ENCODE results near the gene PRKAG1.

Gene PRKAG1

DNA sequence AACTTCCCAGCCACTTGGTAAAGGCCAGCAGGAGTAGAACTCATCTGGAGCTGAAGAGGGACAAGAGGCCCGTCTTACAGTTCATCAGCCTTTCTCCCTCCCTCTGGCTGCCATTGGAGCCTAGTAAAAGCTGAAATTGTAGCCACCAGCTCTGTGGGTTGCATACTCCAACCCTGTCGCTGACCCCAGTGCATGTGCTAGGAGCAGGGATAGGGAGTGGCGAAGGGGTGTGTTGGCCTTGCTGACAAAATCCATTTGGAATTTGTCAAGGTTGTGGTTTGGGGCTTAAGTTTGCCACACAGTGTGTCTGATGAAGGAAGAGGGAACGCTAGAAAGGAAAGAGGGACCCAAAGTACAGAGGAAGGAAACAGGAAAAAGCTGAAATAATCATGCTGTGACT lies 57.2 kb downstream of the PRKAG1 start:
- no peak for DNase-seq

DNA sequence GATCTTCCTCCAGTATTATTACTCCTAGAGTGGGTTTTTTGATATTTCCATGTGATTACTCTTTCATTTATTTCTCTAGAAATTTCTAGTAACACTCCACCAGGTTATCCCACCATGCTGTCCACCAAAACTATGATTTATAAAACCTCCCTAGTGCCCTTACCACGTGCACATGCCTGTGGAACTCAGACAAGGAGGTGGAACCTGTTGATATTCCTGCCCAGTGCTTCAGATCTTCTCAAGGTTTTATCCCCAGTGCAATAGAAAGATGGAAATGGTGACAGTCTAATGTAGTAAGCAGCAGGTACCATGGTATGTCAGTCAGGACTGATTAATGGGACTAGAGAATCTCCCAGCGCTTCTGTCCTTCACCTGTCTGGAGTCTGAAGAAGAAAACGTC lies 57.7 kb downstream of the PRKAG1 start:
- no peak for DNase-seq

DNA sequence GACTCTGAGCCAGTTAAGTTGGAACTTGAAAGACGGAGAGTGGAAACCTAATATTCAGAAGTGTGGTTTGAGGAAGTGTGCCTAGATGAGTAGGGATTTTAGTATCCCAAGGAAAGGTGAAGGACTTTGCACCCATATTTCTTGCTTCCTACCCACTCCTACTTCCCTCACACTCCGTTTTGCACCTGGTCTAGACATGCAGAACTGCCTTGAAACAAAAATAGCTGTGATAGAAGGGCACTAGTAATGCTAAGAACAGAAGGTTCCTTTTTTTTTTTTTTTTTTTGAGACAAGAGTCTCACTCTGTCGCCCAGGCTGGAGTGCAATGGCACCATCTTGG lies 60.6 kb downstream of the PRKAG1 start:
- DNase-seq, result no peak

DNA sequence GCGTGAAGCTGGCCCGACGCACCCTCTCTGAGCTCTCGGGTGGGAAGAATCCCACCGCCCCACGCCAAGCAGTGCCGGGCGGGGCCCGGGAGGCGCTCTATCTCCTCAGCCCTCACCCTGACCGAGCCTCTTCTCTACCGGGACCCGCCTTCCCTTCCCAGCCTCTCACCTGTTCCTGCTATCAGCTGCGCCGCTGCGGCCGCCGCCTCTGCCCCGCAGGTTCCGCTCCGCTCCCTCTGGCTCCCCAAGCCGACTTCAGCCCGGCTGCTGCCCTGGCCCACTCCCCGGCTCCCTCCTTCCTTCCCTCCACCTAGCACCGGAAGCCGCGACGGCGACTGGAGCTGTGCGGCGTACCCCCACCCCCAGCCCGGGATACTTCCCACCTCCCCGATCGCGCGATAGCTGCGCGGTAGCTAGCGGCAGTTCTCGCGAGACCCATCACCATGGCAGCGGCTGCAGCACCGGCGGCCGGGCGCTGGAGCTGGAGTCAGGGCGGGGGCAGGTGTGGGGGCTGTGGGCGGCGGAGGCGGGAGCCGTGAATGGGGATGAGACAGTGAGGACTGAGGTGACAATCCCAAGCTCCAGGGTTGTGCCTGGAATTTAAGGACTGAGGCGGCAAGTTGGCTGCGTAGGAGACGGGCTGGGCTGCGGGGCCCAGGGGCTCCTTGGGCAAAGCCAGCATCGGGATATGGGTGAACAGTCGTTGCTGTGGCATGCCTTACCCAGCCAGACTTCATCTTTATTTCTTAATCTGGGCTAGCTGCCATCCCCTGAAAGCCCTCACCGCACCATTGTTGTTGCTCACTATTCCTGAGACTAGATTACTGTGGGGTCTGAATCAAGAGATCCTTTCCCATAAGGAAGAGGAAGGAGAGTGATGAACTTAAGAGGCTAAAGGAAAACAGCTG lies 61.2 kb downstream of the PRKAG1 start, which contains the start of gene ARF3:
TSS of gene ARF3 (minus strand) at position 347 of the 908 bp plus-strand sequence. CDS start 16,392 bp downstream, outside the sequence.
- peak; percentile 96 for DNase-seq

DNA sequence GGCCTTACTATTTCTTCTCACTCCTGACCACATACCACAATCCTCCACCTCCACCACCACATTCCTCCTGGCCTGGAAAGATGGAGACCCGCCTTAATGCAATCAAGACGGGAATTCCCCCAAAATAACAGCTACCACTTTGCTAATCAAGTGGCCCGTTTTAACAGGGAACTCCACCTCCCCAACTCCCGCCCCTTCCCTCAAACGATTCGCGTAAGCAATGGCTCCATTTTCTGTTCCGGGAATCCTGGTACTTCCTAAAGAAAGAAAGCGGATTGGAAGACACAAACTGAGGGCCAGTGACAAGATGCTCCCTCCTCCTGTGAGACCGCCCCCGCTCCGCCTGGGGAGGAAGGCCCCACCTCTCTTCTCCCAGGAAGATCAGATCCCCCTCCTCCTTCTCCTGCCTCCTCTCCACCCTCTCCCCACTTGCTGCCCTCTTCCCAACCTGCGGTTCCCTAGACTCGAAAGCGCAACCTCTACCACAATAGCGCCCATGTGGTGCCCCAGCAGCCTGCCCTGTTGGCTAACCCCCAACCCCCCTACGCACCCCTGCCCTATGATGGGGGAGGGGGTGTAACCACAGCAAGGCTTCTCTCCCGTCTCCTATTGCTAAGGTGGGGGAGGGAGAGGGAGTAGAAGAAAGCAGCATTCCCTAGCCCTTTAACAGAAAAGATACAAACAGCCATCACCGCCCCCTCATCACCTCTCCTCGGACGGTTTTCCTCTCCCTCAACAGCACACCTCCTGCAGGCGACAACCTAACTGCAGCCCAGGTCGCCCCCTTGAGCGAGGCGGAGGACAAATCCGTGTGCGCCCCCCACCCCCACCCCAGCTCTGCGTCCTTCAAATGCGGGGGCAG lies 62.1 kb downstream of the PRKAG1 start:
- DNase-seq, result peak; percentile 48

DNA sequence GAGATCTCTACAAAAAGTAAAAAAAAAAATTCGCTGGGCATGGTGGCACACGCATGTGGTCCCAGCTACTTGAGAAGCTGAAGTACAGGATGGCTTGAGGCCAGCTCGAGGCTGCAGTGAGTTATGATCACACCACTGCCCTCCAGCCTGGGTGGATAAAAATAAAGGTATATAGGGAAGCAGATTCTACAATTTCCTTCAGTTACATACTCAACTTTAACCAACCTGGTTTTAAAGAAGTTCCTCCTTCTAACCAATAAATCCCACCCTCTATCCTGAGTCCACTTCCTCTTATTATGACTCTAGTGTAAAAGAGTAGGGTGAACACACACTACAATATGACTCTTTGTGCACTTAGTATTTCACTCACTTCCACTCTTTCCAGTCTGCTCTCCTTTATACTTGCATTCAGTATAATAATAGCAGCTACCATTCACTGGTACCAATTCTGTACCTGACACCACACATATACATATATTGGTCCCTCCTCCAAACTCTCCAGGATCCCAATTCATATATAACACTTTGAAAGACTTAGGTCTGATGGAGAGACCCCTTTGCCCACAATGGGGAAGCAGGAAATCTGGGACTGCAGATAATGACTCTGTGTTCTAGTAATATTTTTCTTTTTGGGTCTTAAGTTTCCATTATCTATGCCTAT lies 63.6 kb downstream of the PRKAG1 start:
- no peak for DNase-seq

DNA sequence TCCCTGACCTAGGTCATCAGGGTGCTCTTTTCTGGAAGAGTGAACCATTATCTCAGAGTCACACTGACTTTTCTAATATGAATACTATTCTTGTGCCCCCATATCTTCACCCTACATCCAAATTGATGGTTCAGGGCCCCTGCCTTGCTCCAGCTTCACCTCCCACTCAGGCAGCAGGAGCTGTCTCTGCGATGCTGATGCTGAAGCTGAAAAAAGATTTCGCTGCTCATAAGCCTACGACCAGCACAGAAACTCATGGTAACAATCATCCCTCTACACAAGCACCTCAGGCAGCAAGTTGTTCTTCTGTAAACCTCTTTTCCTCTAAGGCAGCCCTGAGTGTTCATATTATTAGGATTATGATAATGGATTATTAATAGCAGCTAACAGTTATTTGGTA lies 64.5 kb downstream of the PRKAG1 start:
- DNase-seq, result no peak

DNA sequence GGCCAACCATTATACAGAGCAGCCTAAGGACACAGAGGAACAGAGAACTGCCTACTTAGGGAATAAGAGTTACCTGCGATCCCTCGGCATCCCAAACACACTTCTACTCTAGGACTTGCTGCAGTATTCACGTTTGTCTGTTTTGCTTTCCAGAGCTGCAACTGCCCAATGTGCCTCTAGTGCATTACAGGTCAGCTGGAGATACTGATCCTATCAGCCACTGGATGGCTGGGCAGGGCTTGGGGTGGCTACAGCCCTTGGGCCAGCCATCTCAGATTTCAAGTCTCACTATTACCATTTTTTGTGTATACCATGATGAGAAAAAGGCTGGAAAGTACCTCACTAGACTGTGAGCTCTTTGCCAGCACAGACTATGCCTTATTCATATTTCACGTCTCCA lies 65.9 kb downstream of the PRKAG1 start:
- no peak for DNase-seq

All from activated CD4-positive, alpha-beta T cell treated with anti-CD3 and anti-CD28 coated beads, Interleukin-2, Interleukin-6, amounts not matched to agents 100 ng/mL and 50 ng/mL, durations not matched to agents 16 hours and 8 hours (primary cell).